GM12874 (cell line): ENCODE results near the gene ARPP21.

ENCODE experiments used
- TF ChIP-seq, protein P1 (sequence below): IDR thresholded peaks from 2 replicates; pipeline ENCODE4 v1.5.1; 2011; ENCODE audit warnings: low read depth, mild to moderate bottlenecking, control low read depth, low read length, moderate library complexity; ENCODE audit not compliant: insufficient read depth

The ARPP21 gene

GRCh38 chr3:35645189-35645588 is 5.9 kb downstream of the ARPP21 start:
- TF ChIP-seq, protein P1, sequence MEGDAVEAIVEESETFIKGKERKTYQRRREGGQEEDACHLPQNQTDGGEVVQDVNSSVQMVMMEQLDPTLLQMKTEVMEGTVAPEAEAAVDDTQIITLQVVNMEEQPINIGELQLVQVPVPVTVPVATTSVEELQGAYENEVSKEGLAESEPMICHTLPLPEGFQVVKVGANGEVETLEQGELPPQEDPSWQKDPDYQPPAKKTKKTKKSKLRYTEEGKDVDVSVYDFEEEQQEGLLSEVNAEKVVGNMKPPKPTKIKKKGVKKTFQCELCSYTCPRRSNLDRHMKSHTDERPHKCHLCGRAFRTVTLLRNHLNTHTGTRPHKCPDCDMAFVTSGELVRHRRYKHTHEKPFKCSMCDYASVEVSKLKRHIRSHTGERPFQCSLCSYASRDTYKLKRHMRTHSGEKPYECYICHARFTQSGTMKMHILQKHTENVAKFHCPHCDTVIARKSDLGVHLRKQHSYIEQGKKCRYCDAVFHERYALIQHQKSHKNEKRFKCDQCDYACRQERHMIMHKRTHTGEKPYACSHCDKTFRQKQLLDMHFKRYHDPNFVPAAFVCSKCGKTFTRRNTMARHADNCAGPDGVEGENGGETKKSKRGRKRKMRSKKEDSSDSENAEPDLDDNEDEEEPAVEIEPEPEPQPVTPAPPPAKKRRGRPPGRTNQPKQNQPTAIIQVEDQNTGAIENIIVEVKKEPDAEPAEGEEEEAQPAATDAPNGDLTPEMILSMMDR: no peak

- TF ChIP-seq, protein P1: no peak
Observed at GRCh38 chr3:35646081-35646480, 6.8 kb downstream of the ARPP21 start.

DNA sequence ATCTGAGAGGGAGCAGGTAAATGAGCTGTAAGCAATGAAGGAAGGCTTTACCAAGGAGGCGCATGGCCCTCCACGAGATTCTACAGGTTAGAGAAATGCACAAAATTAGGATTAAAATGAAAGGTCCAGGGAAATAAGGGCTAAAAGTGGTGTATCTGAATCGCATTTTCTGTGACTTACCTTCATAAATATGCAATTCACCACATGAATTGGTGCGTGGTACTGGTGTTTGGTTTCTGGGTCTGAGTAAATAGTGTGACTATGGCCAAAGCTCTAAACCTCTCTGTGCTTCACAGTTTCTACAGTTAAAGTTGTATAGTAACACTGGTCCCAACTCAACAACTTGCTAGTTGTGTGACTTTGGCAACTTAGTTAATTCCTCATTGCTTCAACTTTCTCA is 8.1 kb downstream of the ARPP21 start:
- TF ChIP-seq, protein P1: no peak

DNA sequence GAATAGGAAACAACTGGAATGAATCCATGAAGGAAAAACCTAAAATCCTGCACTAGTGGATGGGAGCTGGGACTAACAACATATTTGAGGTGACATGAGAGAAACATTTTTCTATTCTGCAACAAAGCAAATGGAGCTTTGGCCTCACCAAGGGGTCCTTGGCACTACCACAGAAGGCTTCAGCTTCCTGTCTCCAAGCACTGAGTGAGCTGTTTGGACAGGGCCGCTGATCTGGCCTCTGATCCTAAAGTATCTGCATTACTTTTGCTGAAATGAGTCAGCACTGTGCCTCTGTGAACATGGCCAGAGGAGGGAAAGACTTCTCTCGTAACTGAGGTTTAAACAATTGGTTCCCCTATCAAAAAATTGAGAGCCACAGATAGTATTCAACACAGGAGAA is 9.0 kb downstream of the ARPP21 start:
- TF ChIP-seq, protein P1: no peak

GRCh38 chr3:35649405-35649804 is 10.1 kb downstream of the ARPP21 start:
- TF ChIP-seq, protein P1: no peak

GRCh38 chr3:35651426-35651825 is 12.1 kb downstream of the ARPP21 start:
- TF ChIP-seq, protein P1: no peak

DNA sequence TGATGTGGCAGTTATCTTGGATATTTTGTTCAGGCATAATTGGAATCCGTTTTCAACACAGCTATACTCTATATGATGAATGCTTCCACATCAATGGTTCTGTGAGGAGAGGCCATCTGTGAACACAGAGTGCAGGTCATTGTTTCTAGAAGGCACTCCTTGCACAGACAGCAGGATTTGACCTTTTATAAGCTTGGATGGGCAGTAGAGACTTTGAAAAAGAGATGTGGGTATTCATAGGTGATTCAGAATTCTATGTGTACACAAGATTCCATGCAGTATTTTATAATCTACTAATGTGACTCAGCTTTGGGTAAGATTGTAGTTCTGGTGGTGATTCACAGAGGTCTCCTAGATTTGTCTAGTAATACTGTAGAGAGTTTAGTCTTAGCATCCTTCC is 12.5 kb downstream of the ARPP21 start:
- TF ChIP-seq, protein P1: no peak

DNA sequence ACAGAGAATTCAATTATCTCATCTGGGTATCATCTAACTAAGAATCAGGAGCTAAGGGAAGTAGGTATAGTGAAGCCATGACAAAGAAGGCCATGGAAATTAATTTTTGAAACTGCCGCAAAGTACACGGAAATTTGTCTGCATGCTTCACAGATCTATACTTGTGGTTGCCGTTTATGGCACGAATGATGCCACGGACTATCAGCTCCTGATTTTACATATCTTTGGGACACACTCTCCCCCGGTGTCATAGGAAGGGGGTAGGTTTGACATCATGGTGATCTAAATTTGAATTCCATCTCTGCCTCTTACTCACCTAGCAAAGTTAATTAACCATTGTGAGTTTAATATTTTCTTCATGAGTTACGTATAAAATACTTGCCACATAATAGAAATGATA is 14.0 kb downstream of the ARPP21 start:
- TF ChIP-seq, protein P1: no peak
